Measurements from ENCODE around the gene ZBTB46.

DNA sequence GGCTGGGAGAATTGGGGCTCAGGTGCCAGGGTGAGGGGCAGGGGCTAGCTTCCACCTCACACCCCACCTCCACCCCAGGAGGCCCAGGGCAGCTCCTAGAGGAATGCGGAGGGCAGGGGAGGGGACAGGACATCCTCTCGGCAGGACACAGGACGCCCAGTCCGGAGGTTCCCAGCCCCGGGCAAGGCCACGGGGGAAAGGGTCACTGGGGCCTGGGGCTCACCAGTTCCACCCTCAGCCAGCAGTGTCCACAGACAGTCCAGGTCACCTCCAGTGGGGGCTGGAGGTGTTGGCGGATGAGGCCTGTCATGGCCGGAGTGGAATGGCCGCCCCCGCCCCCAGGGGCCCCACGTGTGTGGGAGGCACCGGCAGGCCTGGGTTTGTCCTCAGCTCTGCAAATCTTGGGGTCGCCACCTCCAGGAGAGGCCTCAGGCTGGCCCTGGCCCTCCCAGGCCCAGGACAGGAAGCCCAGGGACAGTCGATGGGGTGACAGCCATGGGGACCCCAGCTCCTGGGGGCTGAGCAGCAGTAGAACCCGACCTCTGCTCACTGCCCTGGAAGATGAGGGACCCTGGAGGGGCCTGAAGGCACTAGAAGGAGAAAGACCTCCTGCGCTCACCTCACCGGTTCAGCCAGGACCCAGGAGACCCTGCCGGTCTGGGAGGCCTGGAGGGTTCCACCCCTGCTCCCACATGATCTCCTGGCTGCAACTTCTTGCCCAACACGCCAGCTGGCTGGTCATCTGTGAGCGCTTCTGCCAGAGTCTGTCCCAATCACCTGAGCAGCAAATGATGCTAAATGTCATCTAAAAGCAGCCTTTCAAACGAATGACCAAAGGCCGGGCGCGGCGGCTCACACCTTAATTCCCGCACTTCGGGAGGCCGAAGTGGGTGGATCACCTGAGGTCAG, 17.2 kb upstream of the ZBTB46 start:
- TF ChIP-seq, protein P1, sequence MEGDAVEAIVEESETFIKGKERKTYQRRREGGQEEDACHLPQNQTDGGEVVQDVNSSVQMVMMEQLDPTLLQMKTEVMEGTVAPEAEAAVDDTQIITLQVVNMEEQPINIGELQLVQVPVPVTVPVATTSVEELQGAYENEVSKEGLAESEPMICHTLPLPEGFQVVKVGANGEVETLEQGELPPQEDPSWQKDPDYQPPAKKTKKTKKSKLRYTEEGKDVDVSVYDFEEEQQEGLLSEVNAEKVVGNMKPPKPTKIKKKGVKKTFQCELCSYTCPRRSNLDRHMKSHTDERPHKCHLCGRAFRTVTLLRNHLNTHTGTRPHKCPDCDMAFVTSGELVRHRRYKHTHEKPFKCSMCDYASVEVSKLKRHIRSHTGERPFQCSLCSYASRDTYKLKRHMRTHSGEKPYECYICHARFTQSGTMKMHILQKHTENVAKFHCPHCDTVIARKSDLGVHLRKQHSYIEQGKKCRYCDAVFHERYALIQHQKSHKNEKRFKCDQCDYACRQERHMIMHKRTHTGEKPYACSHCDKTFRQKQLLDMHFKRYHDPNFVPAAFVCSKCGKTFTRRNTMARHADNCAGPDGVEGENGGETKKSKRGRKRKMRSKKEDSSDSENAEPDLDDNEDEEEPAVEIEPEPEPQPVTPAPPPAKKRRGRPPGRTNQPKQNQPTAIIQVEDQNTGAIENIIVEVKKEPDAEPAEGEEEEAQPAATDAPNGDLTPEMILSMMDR (IDR thresholded peaks at IDR 0.05), result no peak
- TF ChIP-seq POLR2A (IDR thresholded peaks at IDR 0.05), result no peak

All from vagina (tissue), 2 donors.